Endothelial cell of umbilical vein (primary cell): ENCODE measurements around the gene ZBTB17. TPM values are rescaled to one million over a fixed set of nuclear protein-coding genes. Genes with fewer than 3 reads are reported as not detected.
"Not testable (repeated sequence)": the region's sequence is repeated elsewhere in the genome, so short reads cannot be mapped to it uniquely, and the experiment has no call there.

Experiments used
- BruUV-seq: library from RNA; stranded (reverse); fragments of 400-500 nt; replicated peaks from 2 replicates; lab custom pipeline; 2021; lab: Mats Ljungman, UMichigan
- CTCF ChIA-PET: fragments of 300-600, 350-600 bp; sonication (Branson Sonifier 250); formaldehyde crosslinking; loops from one replicate; lab custom pipeline; 2021; ENCODE audit warnings: antibody characterized with exemption, inconsistent platforms; lab: Charles Lee
- POLR2A ChIA-PET: fragments of 300-600, 350-600 bp; sonication (Branson Sonifier 250); formaldehyde crosslinking; loops from one replicate; lab custom pipeline; 2021; ENCODE audit warnings: antibody characterized with exemption, inconsistent platforms; lab: Charles Lee
- DNase-seq: peaks from one replicate; pipeline ENCODE4 v3.0.0-alpha.2; 2011; ENCODE audit warnings: low read depth, low spot score
- FAIRE-seq: peaks from 2 replicates; lab custom pipeline; 2011; peaks lifted over from hg19 to GRCh38; lab: Jason Lieb, UNC
- H2AFZ ChIP-seq: 2 replicates; pipeline ENCODE4 v1.6.0; 2012; ENCODE audit warnings: low read depth, low read length, control low read depth, inconsistent platforms
- H3K27ac ChIP-seq: 2 replicates; pipeline ENCODE4 v1.5.1; 2011; ENCODE audit warnings: low read depth, mild to moderate bottlenecking, control low read depth, low read length, moderate library complexity; ENCODE audit not compliant: insufficient read depth
- H3K27me3 ChIP-seq, 2 experiments: 2 replicates each; pipeline versions ENCODE4 v1.6.0 to v1.6.1; 2011; ENCODE audit warnings: low read length in 2 of 2, mixed read lengths in 1 of 2; ENCODE audit not compliant: control insufficient read depth in 2 of 2, insufficient read depth in 2 of 2
- H3K36me3 ChIP-seq, 2 experiments: 2 replicates in 1 of 2; 3 replicates in 1 of 2; pipeline ENCODE4 v1.5.1; 2011; ENCODE audit warnings: low read length in 2 of 2, mild to moderate bottlenecking in 1 of 2, moderate library complexity in 1 of 2; ENCODE audit not compliant: control insufficient read depth in 2 of 2, insufficient read depth in 2 of 2; ENCODE audit errors: extremely low read depth in 1 of 2
- H3K4me1 ChIP-seq: 3 replicates; pipeline ENCODE4 v1.5.1; 2011; ENCODE audit warnings: mild to moderate bottlenecking, low read length; ENCODE audit not compliant: control insufficient read depth, insufficient read depth; ENCODE audit errors: extremely low read depth
- H3K4me2 ChIP-seq: 2 replicates; pipeline ENCODE4 v1.6.1; 2011; ENCODE audit warnings: low read length, control low read depth, mixed read lengths; ENCODE audit not compliant: insufficient read depth
- H3K4me3 ChIP-seq, 3 experiments: fragments of 200-600 bp in 1 of 3; sonication (generic), shearing (Covaris generic) in 1 of 3; replicated peaks in 1 of 3; 2 replicates each; pipeline ENCODE4 v1.5.1; 2011 to 2016; ENCODE audit warnings: control low read depth in 3 of 3, low read length in 3 of 3, mild to moderate bottlenecking in 2 of 3, inconsistent platforms in 1 of 3, low read depth in 1 of 3, moderate library complexity in 1 of 3; ENCODE audit not compliant: insufficient read depth in 1 of 3
- H3K79me2 ChIP-seq: 2 replicates; pipeline ENCODE4 v1.6.0; 2012; ENCODE audit warnings: low read length, inconsistent platforms; ENCODE audit not compliant: control insufficient read depth, insufficient read depth
- H3K9ac ChIP-seq: replicated peaks from 2 replicates; pipeline ENCODE3; 2011; ENCODE audit warnings: low read length, control low read depth; ENCODE audit not compliant: insufficient read depth; ENCODE audit errors: extremely low read depth
- H3K9me1 ChIP-seq: replicated peaks from 3 replicates; pipeline ENCODE4 v1.6.0; 2011; ENCODE audit warnings: mild to moderate bottlenecking, low read length; ENCODE audit not compliant: control insufficient read depth, insufficient read depth; ENCODE audit errors: extremely low read depth
- H3K9me3 ChIP-seq: replicated peaks from 2 replicates; pipeline ENCODE4 v1.5.1; 2012; ENCODE audit warnings: low read length, inconsistent platforms; ENCODE audit not compliant: control insufficient read depth, insufficient read depth
- H4K20me1 ChIP-seq: replicated peaks from 2 replicates; pipeline ENCODE3; 2011; ENCODE audit warnings: mild to moderate bottlenecking, low read length; ENCODE audit not compliant: control insufficient read depth, insufficient read depth; ENCODE audit errors: extremely low read depth
- CTCF ChIP-seq, 2 donors: IDR thresholded peaks; 1 replicate in 1 of 2; 2 replicates in 1 of 2; pipeline ENCODE4 v1.5.1; 2011; ENCODE audit warnings: low read length in 2 of 2, mild to moderate bottlenecking in 2 of 2, moderate library complexity in 2 of 2, control low read depth in 1 of 2, inconsistent platforms in 1 of 2, low read depth in 1 of 2; ENCODE audit not compliant: insufficient read depth in 1 of 2; ENCODE audit errors: extremely low read depth in 1 of 2
- POLR2A ChIP-seq: IDR thresholded peaks from 2 replicates; pipeline ENCODE4 v1.6.1; 2012; ENCODE audit warnings: low read depth, mild to moderate bottlenecking, control low read depth, low read length
- POLR2AphosphoS5 ChIP-seq: IDR thresholded peaks from 2 replicates; pipeline ENCODE4 v1.6.1; 2012; ENCODE audit warnings: low read depth, mild to moderate bottlenecking, control low read depth, low read length, moderate library complexity; ENCODE audit not compliant: insufficient read depth
- dilution Hi-C: fragments of 300-500 bp; cut with MboI; formaldehyde crosslinking; loops from one replicate; pipeline ENCODE4 v1.15.0; 2019; ENCODE audit warnings: low sequenced_read_pairs; ENCODE audit not compliant: extremely low pct_ligation_motif_present
- intact Hi-C: fragments of 100-400 bp; cut with micrococcal nuclease; formaldehyde crosslinking; loops from one replicate; pipeline ENCODE4 v1.10.0; 2022
- polyA plus RNA-seq, 4 experiments: library from polyadenylated mRNA; depleted of rRNA in 3 of 4; stranded (reverse) in 3 of 4; unstranded in 1 of 4; fragments of >200 nt; gene quantifications; 2 replicates each; pipeline versions ENCODE4 v1.2.1 to v1.2.3, GENCODE V29; 2011 to 2012; ENCODE audit warnings: missing spikeins in 1 of 4
- small RNA-seq: library from RNA; depleted of rRNA; stranded (forward); fragments of <200 nt; gene quantifications from one replicate; pipeline ENCODE3, GENCODE V24; 2012; ENCODE audit warnings: low replicate concordance, low read depth; ENCODE audit not compliant: insufficient read depth, insufficient read length
- total RNA-seq: library from RNA; stranded (reverse); gene quantifications from 2 replicates; pipeline ENCODE4 v1.2.3, GENCODE V29; 2021

The ZBTB17 gene
- total and polyA plus RNA-seq, 2 donors (not counting 3 experiments of a cell fraction or from before 2014, with no cell fraction given) = 43.9 to 72.7 TPM

- Histone ChIP-seq H3K27ac (no peak overlapping the region), H3K4me2 (no peak overlapping the region), H3K36me3 (no peaks in the 10 kb centered on the region), H3K4me3 (no peak overlapping the region), H3K9ac (no peak overlapping the region), H3K9me1 (no peaks in the 10 kb centered on the region), H3K27me3 (no peaks in the 10 kb centered on the region), H3K9me3 (no peaks in the 10 kb centered on the region), H4K20me1 (peaks cover 3% of the 10 kb centered on the region), H3K79me2 (peaks cover 98% of the 10 kb centered on the region), H3K4me1 (peaks cover 4% of the 10 kb centered on the region), H2AFZ (no peak overlapping the region)
- ChIA-PET CTCF (no interaction called here), POLR2A (interaction anchor here (0.6 kb wide), 1 partner anchor 43 kb away, joined by 4 read pairs; no protein-coding TSS in a partner anchor)
- dilution Hi-C loops (no loop called here), intact Hi-C loops (loop anchor here (2.0 kb wide), 1 partner anchor 30 kb away; no protein-coding TSS in a partner anchor)
- DNase-seq (no peak), FAIRE-seq (no peak)
- TF ChIP-seq POLR2AphosphoS5 = no peak
- TF ChIP-seq POLR2A = no peak
- no peak for TF ChIP-seq CTCF (IDR thresholded peaks at IDR 0.05; ENCODE audit: extremely low read depth in 1 of 2, insufficient read depth in 1 of 2, low read depth in 1 of 2, low read length in 2 of 2)
- no TSS peak for BruUV-seq
Observed at GRCh38 chr1:15895233-15895632, 80.7 kb downstream of the ZBTB17 start.

GRCh38 chr1:15892857-15893599, 82.9 kb downstream of the ZBTB17 start:
- Histone ChIP-seq H3K79me2 (peaks cover 98% of the 10 kb centered on the region), H3K27ac (peak overlapping the region; percentile 12)
- H3K27me3 ChIP-seq, H3K9me3 ChIP-seq, H3K4me1 ChIP-seq, H3K4me2 ChIP-seq, H4K20me1 ChIP-seq, POLR2A ChIA-PET, H3K36me3 ChIP-seq, H3K9ac ChIP-seq, H3K4me3 ChIP-seq, H3K9me1 ChIP-seq, dilution Hi-C loops, BruUV-seq, H2AFZ ChIP-seq, FAIRE-seq, intact Hi-C loops: not testable (repeated sequence)
- DNase-seq = peak; percentile 25
- CTCF ChIA-PET = interaction anchor here (1.0 to 1.2 kb wide), 3 partner anchors 45 to 101 kb away, joined by 3 to 4 read pairs (median 4); no protein-coding TSS in a partner anchor

Small RNA genes lying within 50 kb of the gene (small RNA-seq; reads per million reads assigned to genes)
- gene AL034555.1 (not detected), gene AL355994.1 (not detected), gene AL355994.5 (not detected)

Other genes starting within 250 kb of the ZBTB17 start
- 0.76 and 1.1 TPM in 2 replicates for gene SLC25A34, start 239.8 kb downstream of the ZBTB17 start, total RNA-seq
- gene SLC25A34, start 239.8 kb downstream of the ZBTB17 start, polyA plus RNA-seq = 0.90 and 1.4 TPM in 2 replicates
- not detected in 2 replicates for gene TMEM82, start 233.6 kb downstream of the ZBTB17 start, total RNA-seq
- not detected in 2 replicates for gene TMEM82, start 233.6 kb downstream of the ZBTB17 start, polyA plus RNA-seq
- 363 and 394 TPM in 2 replicates for gene FBLIM1, start 217.3 kb downstream of the ZBTB17 start, total RNA-seq
- 414 and 436 TPM in 2 replicates for gene FBLIM1, start 217.3 kb downstream of the ZBTB17 start, polyA plus RNA-seq
- gene UQCRHL, start 168.5 kb downstream of the ZBTB17 start, total RNA-seq = 1.4 and 1.8 TPM in 2 replicates
- 0.64 and 0.92 TPM in 2 replicates for gene UQCRHL, start 168.5 kb downstream of the ZBTB17 start, polyA plus RNA-seq
- gene SPEN, start 128.4 kb downstream of the ZBTB17 start, total RNA-seq = 40.3 and 44.4 TPM in 2 replicates
- gene SPEN, start 128.4 kb downstream of the ZBTB17 start, polyA plus RNA-seq = 9.3 and 10.2 TPM in 2 replicates
- not detected in 2 replicates for gene SRARP, start 28.1 kb upstream of the ZBTB17 start, total RNA-seq
- gene SRARP, start 28.1 kb upstream of the ZBTB17 start, polyA plus RNA-seq = not detected in 2 replicates
- not detected in 2 replicates for gene HSPB7, start 41.9 kb upstream of the ZBTB17 start, total RNA-seq
- gene HSPB7, start 41.9 kb upstream of the ZBTB17 start, polyA plus RNA-seq = not detected in 2 replicates
- not detected in 2 replicates for gene CLCNKA, start 45.9 kb upstream of the ZBTB17 start, total RNA-seq
- not detected in 2 replicates for gene CLCNKA, start 45.9 kb upstream of the ZBTB17 start, polyA plus RNA-seq
- gene CLCNKB, start 67.7 kb upstream of the ZBTB17 start, total RNA-seq = not detected in 2 replicates
- 0.18 and 0.40 TPM in 2 replicates for gene CLCNKB, start 67.7 kb upstream of the ZBTB17 start, polyA plus RNA-seq
- gene FAM131C, start 97.5 kb upstream of the ZBTB17 start, total RNA-seq = 0.44 TPM in 1 of 2 replicates, not detected in the other
- gene FAM131C, start 97.5 kb upstream of the ZBTB17 start, polyA plus RNA-seq = 0.23 and 0.32 TPM in 2 replicates
- gene EPHA2, start 180.0 kb upstream of the ZBTB17 start, total RNA-seq = 125 and 141 TPM in 2 replicates
- gene EPHA2, start 180.0 kb upstream of the ZBTB17 start, polyA plus RNA-seq = 147 and 169 TPM in 2 replicates
- gene ARHGEF19, start 236.6 kb upstream of the ZBTB17 start, total RNA-seq = 6.2 and 9.2 TPM in 2 replicates
- 8.0 and 8.4 TPM in 2 replicates for gene ARHGEF19, start 236.6 kb upstream of the ZBTB17 start, polyA plus RNA-seq